HUES6 (cell line): ENCODE data around the gene TMEM151B.
"Not testable (repeated sequence)": the region's sequence is repeated elsewhere in the genome, so short reads cannot be mapped to it uniquely, and the experiment has no call there.

Experiments used
- H3K27ac ChIP-seq: 2 replicates; pipeline ENCODE4 v1.7.0; 2013; ENCODE audit warnings: low read depth, mild to moderate bottlenecking, low read length, inconsistent platforms
- H3K27me3 ChIP-seq: 2 replicates; pipeline ENCODE4 v1.6.1; 2013; ENCODE audit warnings: low read length; ENCODE audit not compliant: control insufficient read depth, insufficient read depth
- H3K36me3 ChIP-seq: 2 replicates; pipeline ENCODE4 v1.6.1; 2013; ENCODE audit warnings: low read length; ENCODE audit not compliant: control insufficient read depth, insufficient read depth
- H3K4me1 ChIP-seq: 2 replicates; pipeline ENCODE4 v1.6.1; 2013; ENCODE audit warnings: low read length; ENCODE audit not compliant: control insufficient read depth, insufficient read depth
- H3K4me3 ChIP-seq: 2 replicates; pipeline ENCODE4 v1.5.1; 2013; ENCODE audit warnings: low read depth, low read length
- H3K9ac ChIP-seq: one replicate; pipeline ENCODE4 v1.6.1; 2013; ENCODE audit warnings: mild to moderate bottlenecking, low read length
- H3K9me3 ChIP-seq: 2 replicates; pipeline ENCODE4 v1.6.1; 2013; ENCODE audit warnings: low read depth, low read length; ENCODE audit not compliant: control insufficient read depth, insufficient read depth

TMEM151B gene

GRCh38 chr6:44226368-44227147, 43.7 kb upstream of the TMEM151B start:
- Histone ChIP-seq H3K36me3 (peaks cover 37% of the 10 kb centered on the region), H3K4me1 (peaks cover 40% of the 10 kb centered on the region), H3K9ac (no peak overlapping the region), H3K4me3 (no peak overlapping the region), H3K27me3 (no peaks in the 10 kb centered on the region), H3K9me3 (no peaks in the 10 kb centered on the region), H3K27ac (no peak overlapping the region)

- H3K36me3 ChIP-seq = peaks cover 44% of the 10 kb centered on the region
- H3K27ac ChIP-seq = no peak overlapping the region
- H3K27me3 ChIP-seq = no peaks in the 10 kb centered on the region
- no peak overlapping the region for H3K9ac ChIP-seq
- H3K4me1 ChIP-seq = peaks cover 35% of the 10 kb centered on the region
- H3K4me3 ChIP-seq = no peak overlapping the region
- H3K9me3 ChIP-seq = no peaks in the 10 kb centered on the region
Measured at GRCh38 chr6:44227148-44227793, 43.0 kb upstream of the TMEM151B start.

- Histone ChIP-seq H3K27me3 (no peaks in the 10 kb centered on the region), H3K4me3 (no peak overlapping the region), H3K36me3 (peaks cover 51% of the 10 kb centered on the region), H3K4me1 (peaks cover 27% of the 10 kb centered on the region), H3K9me3 (no peaks in the 10 kb centered on the region), H3K27ac (no peak overlapping the region), H3K9ac (no peak overlapping the region)
Measured at GRCh38 chr6:44228031-44228430, 42.2 kb upstream of the TMEM151B start.

DNA sequence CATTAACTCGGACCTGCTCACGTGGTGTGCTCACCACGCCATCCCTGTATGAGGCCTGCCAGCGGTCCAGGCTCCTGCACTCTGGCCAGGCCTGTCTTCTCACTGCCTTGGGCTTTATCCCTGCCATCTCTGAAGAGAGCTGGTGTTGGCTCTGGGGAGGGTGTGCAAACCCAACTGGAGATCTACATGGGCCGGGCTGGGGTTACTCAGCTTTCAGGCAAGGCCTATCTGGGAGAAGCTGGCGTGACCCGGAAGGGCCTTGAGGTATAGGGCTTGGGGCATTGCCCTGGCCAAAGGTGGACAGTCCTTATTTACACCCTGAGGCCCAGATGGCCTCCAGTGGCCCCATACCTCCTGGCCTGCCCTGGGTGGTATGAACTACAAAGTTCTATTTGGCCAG, 41.8 kb upstream of the TMEM151B start:
- H3K9ac ChIP-seq = no peak overlapping the region
- H3K27ac ChIP-seq = no peak overlapping the region
- H3K4me3 ChIP-seq = no peak overlapping the region
- no peaks in the 10 kb centered on the region for H3K27me3 ChIP-seq
- H3K9me3 ChIP-seq = no peaks in the 10 kb centered on the region
- H3K36me3 ChIP-seq = peaks cover 55% of the 10 kb centered on the region
- peaks cover 27% of the 10 kb centered on the region for H3K4me1 ChIP-seq

- H3K4me1 ChIP-seq = peaks cover 30% of the 10 kb centered on the region
- peaks cover 59% of the 10 kb centered on the region for H3K36me3 ChIP-seq
- no peak overlapping the region for H3K4me3 ChIP-seq
- no peaks in the 10 kb centered on the region for H3K27me3 ChIP-seq
- H3K9ac ChIP-seq = no peak overlapping the region
- H3K9me3 ChIP-seq = no peaks in the 10 kb centered on the region
- H3K27ac ChIP-seq = no peak overlapping the region
Measured at GRCh38 chr6:44228836-44229235, 41.4 kb upstream of the TMEM151B start.

- no peak overlapping the region for H3K27ac ChIP-seq
- H3K36me3 ChIP-seq = peaks cover 63% of the 10 kb centered on the region
- no peak overlapping the region for H3K4me3 ChIP-seq
- peaks cover 30% of the 10 kb centered on the region for H3K4me1 ChIP-seq
- no peaks in the 10 kb centered on the region for H3K27me3 ChIP-seq
- no peaks in the 10 kb centered on the region for H3K9me3 ChIP-seq
- no peak overlapping the region for H3K9ac ChIP-seq
Measured at GRCh38 chr6:44229376-44230033, 40.7 kb upstream of the TMEM151B start.

GRCh38 chr6:44230034-44230675, 40.1 kb upstream of the TMEM151B start:
- Histone ChIP-seq H3K27me3 (no peaks in the 10 kb centered on the region), H3K9me3 (no peaks in the 10 kb centered on the region), H3K27ac (no peak overlapping the region), H3K36me3 (peaks cover 65% of the 10 kb centered on the region), H3K9ac (no peak overlapping the region), H3K4me3 (no peak overlapping the region), H3K4me1 (peaks cover 30% of the 10 kb centered on the region)

GRCh38 chr6:44231426-44231825, 38.8 kb upstream of the TMEM151B start:
- peaks cover 68% of the 10 kb centered on the region for H3K36me3 ChIP-seq
- peaks cover 24% of the 10 kb centered on the region for H3K4me1 ChIP-seq

GRCh38 chr6:44232676-44233566, 37.3 kb upstream of the TMEM151B start:
- Histone ChIP-seq H3K36me3 (peaks cover 66% of the 10 kb centered on the region), H3K4me1 (peaks cover 26% of the 10 kb centered on the region), H3K27ac (no peak overlapping the region), H3K4me3 (no peak overlapping the region), H3K9me3 (no peaks in the 10 kb centered on the region), H3K9ac (no peak overlapping the region), H3K27me3 (no peaks in the 10 kb centered on the region)

More at GRCh38 chr6:44231426-44231825, 38.8 kb upstream of the TMEM151B start:
- not testable (repeated sequence) for H3K27me3 ChIP-seq, H3K4me3 ChIP-seq, H3K9me3 ChIP-seq, H3K9ac ChIP-seq, H3K27ac ChIP-seq

- H3K27ac ChIP-seq = no peak overlapping the region
- H3K36me3 ChIP-seq = peaks cover 59% of the 10 kb centered on the region
- no peak overlapping the region for H3K9ac ChIP-seq
Measured at GRCh38 chr6:44233567-44234100, 36.6 kb upstream of the TMEM151B start.

More at GRCh38 chr6:44233567-44234100, 36.6 kb upstream of the TMEM151B start:
- Histone ChIP-seq H3K4me3 (no peak overlapping the region), H3K4me1 (peaks cover 32% of the 10 kb centered on the region), H3K27me3 (no peaks in the 10 kb centered on the region; the same call in 1 of the 2 replicates), H3K9me3 (no peaks in the 10 kb centered on the region)
